Calu3 (cell line): ENCODE data around the gene ZNF609. TPM values are rescaled to one million over a fixed set of nuclear protein-coding genes. Genes with fewer than 3 reads are reported as not detected.

Source experiments
- BruUV-seq: library from RNA; stranded (reverse); fragments of 400-500 nt; replicated peaks from 2 replicates; lab custom pipeline; 2021; lab: Mats Ljungman, UMichigan
- CTCF ChIA-PET: fragments of 300-600 bp; sonication (Branson Sonifier 250); formaldehyde crosslinking; loops from one replicate; lab custom pipeline; 2022; ENCODE audit warnings: antibody characterized with exemption; lab: Charles Lee
- DNase-seq: peaks from one replicate; pipeline ENCODE4 v3.0.0; 2022
- H3K27ac Mint-ChIP-seq: one replicate; pipeline ENCODE4 v1.8.0; 2022; ENCODE audit warnings: mixed read lengths; ENCODE audit not compliant: unreplicated experiment
- H3K27me3 Mint-ChIP-seq: one replicate; pipeline ENCODE4 v1.8.0; 2022; ENCODE audit warnings: mixed read lengths; ENCODE audit not compliant: unreplicated experiment
- H3K36me3 Mint-ChIP-seq: one replicate; pipeline ENCODE4 v1.8.0; 2022; ENCODE audit warnings: mild to moderate bottlenecking, moderate library complexity, mixed read lengths; ENCODE audit not compliant: insufficient read depth, unreplicated experiment
- H3K4me1 Mint-ChIP-seq: one replicate; pipeline ENCODE4 v1.8.0; 2022; ENCODE audit warnings: mild to moderate bottlenecking, low read depth, mixed read lengths; ENCODE audit not compliant: unreplicated experiment
- H3K4me3 Mint-ChIP-seq: one replicate; pipeline ENCODE4 v1.8.0; 2022; ENCODE audit warnings: mild to moderate bottlenecking, low read depth, moderate library complexity, mixed read lengths; ENCODE audit not compliant: unreplicated experiment
- H3K9me3 Mint-ChIP-seq: one replicate; pipeline ENCODE4 v1.8.0; 2022; ENCODE audit warnings: low read depth, mixed read lengths; ENCODE audit not compliant: unreplicated experiment
- intact Hi-C: fragments of 100-400 bp; cut with micrococcal nuclease; formaldehyde crosslinking; loops from one replicate; pipeline ENCODE4 v1.10.0; 2022; ENCODE audit not compliant: unreplicated experiment
- total RNA-seq: library from RNA; stranded (reverse); gene quantifications from 2 replicates; pipeline ENCODE4 v1.2.3, GENCODE V29; 2022
- TF ChIP-seq, protein P1 (sequence below): fragments of 200-600 bp; IDR thresholded peaks from one replicate; pipeline ENCODE4 v1.8.0; 2022; ENCODE audit warnings: antibody characterized with exemption; ENCODE audit not compliant: unreplicated experiment

Gene ZNF609
- total RNA-seq, 1 experiment from 2014 or later: 50.6 TPM

DNA sequence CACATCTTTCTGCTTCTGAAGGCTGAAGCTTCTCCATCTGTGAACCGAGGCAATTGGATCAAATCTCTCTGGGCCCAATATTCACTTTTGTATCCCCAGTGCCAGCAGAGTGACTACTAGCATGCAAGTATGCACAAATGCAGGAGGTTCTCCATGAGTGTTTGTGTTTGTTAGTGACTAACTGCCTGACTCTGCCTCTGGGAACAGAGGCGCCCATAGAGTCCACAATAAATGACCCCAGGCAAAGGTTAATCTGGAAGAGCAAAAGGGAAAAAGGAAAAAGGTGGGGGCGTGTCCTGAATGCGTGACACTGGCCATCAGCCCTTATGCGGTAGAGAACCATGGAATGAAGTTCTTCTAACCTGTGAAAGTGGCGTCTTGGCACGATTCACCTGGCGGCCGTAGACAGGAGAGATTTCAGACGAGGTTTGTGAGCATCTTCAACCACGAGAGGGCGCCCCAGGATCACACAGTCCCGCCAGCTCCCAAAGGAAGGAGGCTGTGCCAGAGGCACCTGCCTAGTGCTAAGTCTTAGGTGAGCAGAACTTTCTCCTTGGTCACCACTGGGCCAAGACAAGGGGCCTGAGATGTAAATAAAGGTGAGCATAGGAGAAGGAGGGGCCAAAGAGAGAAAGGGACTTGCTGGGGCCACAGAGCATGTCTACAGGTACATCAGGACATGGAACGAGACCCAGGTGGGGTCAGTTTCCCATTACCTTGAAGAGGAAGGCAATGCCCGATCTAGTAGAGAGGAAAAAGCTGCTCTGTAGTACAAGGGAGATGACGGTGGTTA lies 270.8 kb downstream of the ZNF609 start:
- TF ChIP-seq, protein P1, sequence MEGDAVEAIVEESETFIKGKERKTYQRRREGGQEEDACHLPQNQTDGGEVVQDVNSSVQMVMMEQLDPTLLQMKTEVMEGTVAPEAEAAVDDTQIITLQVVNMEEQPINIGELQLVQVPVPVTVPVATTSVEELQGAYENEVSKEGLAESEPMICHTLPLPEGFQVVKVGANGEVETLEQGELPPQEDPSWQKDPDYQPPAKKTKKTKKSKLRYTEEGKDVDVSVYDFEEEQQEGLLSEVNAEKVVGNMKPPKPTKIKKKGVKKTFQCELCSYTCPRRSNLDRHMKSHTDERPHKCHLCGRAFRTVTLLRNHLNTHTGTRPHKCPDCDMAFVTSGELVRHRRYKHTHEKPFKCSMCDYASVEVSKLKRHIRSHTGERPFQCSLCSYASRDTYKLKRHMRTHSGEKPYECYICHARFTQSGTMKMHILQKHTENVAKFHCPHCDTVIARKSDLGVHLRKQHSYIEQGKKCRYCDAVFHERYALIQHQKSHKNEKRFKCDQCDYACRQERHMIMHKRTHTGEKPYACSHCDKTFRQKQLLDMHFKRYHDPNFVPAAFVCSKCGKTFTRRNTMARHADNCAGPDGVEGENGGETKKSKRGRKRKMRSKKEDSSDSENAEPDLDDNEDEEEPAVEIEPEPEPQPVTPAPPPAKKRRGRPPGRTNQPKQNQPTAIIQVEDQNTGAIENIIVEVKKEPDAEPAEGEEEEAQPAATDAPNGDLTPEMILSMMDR: peak; percentile 91
- no peak overlapping the region for H3K4me3 Mint-ChIP-seq
- H3K9me3 Mint-ChIP-seq: no peaks in the 10 kb centered on the region
- H3K36me3 Mint-ChIP-seq: no peaks in the 10 kb centered on the region
- H3K4me1 Mint-ChIP-seq: peaks cover 8% of the 10 kb centered on the region
- peak; percentile 95 for DNase-seq
- CTCF ChIA-PET: interaction anchor here (0.6 to 3.7 kb wide), 7 partner anchors 10 to 242 kb away, joined by 3 to 30 read pairs (median 4); no protein-coding TSS in a partner anchor
- H3K27ac Mint-ChIP-seq: no peak overlapping the region
- peaks cover 10% of the 10 kb centered on the region for H3K27me3 Mint-ChIP-seq
- no TSS peak for BruUV-seq
- intact Hi-C loops: loop anchor here (1.0 kb wide), 2 partner anchors 79 to 174 kb away; no protein-coding TSS in a partner anchor

DNA sequence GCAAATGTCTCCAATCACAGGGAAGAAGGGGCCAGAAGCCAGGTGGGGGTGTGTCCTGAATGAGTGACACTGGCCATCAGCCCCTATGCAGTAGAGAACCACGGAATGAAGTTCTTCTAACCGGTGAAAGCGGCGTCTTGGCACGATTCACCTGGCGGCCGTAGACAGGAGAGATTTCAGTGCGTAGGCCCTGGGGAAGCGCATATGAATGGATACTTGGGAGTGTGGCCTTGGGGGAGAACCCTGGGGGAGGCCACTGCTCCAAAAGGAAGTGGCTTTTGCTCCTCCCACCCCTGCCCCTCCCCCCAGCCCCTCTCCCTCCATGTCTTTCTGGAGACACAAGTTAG lies 271.4 kb downstream of the ZNF609 start:
- Mint-ChIP-seq H3K36me3 (no peaks in the 10 kb centered on the region), H3K4me3 (no peak overlapping the region), H3K4me1 (peaks cover 8% of the 10 kb centered on the region), H3K27ac (no peak overlapping the region), H3K27me3 (peaks cover 16% of the 10 kb centered on the region), H3K9me3 (no peaks in the 10 kb centered on the region)
- BruUV-seq: no TSS peak
- no peak for DNase-seq
- CTCF ChIA-PET: interaction anchor here (1.2 to 3.7 kb wide), 4 partner anchors 9 to 173 kb away, joined by 4 to 30 read pairs (median 7); no protein-coding TSS in a partner anchor
- intact Hi-C loops: loop anchor here (1.0 kb wide), 2 partner anchors 79 to 174 kb away; no protein-coding TSS in a partner anchor
- TF ChIP-seq, protein P1: no peak

DNA sequence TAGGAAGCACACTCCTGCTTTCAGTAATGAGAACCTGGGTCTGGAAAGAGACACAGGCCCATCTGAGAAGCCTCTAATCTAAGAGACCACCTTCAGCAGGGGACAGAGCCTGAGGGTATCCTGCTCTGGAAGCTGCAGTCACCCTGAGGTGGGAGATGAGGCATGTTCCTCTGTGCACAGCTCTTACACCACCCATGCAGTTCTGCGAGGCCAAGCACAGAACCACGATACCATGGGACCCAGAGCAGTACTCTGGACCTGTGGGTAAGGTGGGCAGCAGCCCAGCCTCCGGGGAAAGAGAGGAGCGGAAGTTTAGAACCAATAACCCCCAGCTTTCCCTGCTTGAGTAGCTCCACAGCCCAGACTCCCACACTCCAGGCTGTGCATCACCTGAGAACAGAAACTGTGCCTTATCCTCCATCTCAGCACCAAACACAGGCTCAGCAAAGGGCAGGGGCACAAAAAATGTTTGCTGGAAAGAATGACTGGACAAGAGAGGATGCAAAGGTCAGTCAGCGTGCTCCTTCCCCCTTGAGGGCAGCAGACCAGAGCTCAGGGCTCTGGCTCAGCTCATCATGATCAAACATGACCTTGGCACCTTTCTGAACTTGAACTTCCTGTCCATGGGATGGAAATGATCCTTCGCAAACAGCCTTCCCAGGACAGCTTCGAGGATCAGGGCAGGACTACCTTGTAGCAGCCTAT lies 271.9 kb downstream of the ZNF609 start:
- Mint-ChIP-seq H3K36me3 (no peaks in the 10 kb centered on the region), H3K27me3 (peaks cover 16% of the 10 kb centered on the region), H3K4me1 (peaks cover 8% of the 10 kb centered on the region), H3K27ac (no peak overlapping the region), H3K9me3 (no peaks in the 10 kb centered on the region), H3K4me3 (no peak overlapping the region)
- DNase-seq: no peak
- CTCF ChIA-PET: interaction anchor here (0.6 to 3.7 kb wide), 4 partner anchors 12 to 105 kb away, joined by 5 to 30 read pairs (median 6); no protein-coding TSS in a partner anchor
- intact Hi-C loops: no loop called here
- TF ChIP-seq, protein P1: no peak
- BruUV-seq: no TSS peak

Other genes with a start within 250 kb of the ZNF609 start
- 23.9 and 26.7 TPM in 2 replicates for gene CSNK1G1, start 104.4 kb upstream of the ZNF609 start, total RNA-seq
- 53.0 and 55.8 TPM in 2 replicates for gene PCLAF, start 79.1 kb upstream of the ZNF609 start, total RNA-seq
- 28.5 and 30.1 TPM in 2 replicates for gene TRIP4, start 72.7 kb upstream of the ZNF609 start, total RNA-seq